C4-2B (cell line): ENCODE measurements around the gene CFAP77.

Source experiments
- H3K27ac ChIP-seq: fragments of 450-650 bp; 2 replicates; pipeline ENCODE4 v1.5.1; 2017
- ZFX ChIP-seq: fragments of 450-650 bp; IDR thresholded peaks from 2 replicates; pipeline ENCODE4 v1.6.1; 2017
- TF ChIP-seq, protein P1 (sequence below): fragments of 450-650 bp; conservative IDR thresholded peaks from 2 replicates; pipeline ENCODE4 v1.5.1; 2017; ENCODE audit warnings: mild to moderate bottlenecking

The CFAP77 gene

DNA sequence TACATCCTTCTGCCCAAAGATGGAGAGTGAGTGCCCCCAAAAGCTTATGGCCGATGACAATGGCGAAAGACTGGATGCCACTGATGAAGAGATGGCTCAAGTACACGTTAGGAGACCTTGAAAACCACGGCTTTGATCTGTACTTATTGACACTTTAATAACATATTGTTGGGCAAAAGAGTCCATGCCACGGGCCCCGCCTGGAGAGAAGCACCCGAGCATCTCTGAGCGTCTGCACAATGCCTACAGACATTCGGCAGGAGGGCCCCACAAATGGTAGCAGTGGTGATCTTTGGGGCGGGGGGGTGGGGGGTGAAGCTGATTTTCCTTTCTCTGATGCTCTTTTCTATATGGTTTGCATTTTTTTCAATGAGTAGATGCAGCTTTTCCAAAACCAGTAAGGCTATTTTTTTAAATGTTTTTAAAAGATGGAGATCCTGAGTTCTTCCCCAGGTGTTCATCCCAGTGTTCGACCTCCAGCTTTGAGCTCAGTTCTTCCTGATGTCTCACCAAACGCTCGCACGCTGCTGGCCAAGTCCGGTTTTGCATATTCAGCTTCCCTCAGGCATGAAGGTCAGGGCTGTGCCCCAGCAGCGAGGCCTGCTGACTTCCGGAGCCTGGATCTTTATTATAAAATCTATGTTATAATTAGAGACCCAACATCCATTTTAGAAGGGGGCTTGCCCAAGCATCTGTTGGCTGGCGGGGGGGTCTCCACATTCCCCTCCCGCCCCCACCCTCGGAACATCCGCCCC, 138.1 kb downstream of the CFAP77 start:
- no peak for TF ChIP-seq ZFX
- TF ChIP-seq, protein P1, sequence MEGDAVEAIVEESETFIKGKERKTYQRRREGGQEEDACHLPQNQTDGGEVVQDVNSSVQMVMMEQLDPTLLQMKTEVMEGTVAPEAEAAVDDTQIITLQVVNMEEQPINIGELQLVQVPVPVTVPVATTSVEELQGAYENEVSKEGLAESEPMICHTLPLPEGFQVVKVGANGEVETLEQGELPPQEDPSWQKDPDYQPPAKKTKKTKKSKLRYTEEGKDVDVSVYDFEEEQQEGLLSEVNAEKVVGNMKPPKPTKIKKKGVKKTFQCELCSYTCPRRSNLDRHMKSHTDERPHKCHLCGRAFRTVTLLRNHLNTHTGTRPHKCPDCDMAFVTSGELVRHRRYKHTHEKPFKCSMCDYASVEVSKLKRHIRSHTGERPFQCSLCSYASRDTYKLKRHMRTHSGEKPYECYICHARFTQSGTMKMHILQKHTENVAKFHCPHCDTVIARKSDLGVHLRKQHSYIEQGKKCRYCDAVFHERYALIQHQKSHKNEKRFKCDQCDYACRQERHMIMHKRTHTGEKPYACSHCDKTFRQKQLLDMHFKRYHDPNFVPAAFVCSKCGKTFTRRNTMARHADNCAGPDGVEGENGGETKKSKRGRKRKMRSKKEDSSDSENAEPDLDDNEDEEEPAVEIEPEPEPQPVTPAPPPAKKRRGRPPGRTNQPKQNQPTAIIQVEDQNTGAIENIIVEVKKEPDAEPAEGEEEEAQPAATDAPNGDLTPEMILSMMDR, result no peak
- no peak overlapping the region for H3K27ac ChIP-seq

DNA sequence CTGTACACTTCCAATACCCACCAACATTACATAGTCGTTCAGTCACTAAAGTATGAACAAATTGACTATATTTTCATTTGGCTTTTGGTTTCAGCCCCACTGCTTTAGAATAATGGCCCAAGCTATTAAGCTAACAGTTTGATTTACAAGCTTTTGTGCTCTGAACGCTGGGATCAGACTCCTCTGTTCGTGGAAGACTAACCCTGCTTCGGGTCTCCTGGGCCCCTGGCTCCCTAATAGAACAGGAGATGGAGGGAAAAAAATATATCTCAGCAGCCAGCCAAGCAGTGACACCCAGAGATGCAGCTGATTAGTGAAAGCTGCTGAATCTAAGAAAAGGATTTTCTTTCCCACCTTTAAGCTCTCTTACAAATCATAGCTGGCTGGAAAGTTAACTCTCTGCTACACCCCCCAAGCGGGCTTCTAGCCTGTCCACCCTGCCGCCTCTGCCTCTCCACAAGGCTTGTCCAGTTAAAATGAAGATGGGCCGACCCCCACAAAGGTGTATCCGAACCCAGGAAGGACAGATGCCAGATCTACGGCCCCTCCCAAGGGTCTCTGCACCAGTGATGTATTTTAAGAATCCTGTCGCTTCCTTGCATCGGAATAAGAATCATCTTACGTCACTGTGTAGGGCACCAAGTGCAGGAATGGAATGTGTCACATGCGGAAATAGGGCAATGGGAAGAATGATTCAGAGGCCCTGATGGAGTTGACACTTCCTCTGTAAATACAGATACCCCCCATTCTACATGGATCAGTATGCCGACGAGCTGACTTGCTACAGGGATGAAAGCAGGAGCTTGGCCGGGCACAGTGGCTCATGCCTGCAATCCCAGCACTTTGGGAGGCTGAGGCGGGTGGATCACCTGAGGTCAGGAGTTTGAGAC, 139.0 kb downstream of the CFAP77 start:
- TF ChIP-seq ZFX, result no peak
- TF ChIP-seq, protein P1, result no peak
- no peak overlapping the region for H3K27ac ChIP-seq

- no peak overlapping the region for H3K27ac ChIP-seq
- TF ChIP-seq, protein P1, result no peak
- no peak for TF ChIP-seq ZFX
Measured at GRCh38 chr9:132551556-132551955, 141.5 kb downstream of the CFAP77 start.

DNA sequence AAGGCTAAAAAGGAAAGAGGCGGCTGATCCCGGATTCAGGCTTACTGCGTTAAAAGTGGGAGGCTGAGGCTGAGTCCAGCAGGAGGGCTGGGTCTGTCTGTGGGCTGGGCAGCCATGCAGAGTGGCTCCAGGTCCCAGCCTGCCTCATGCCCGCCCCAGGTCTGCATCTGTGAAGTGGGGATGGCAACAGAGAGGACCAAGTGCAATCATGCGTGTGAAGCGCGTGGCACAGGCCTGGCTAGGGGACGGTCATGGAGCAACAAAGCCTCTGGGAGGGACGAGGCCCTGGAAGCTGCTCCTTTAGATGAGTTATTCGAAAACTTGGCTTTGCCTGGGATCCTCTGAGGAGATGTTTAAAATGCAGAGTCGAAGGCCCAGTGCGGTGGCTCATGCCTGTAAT, 142.0 kb downstream of the CFAP77 start:
- H3K27ac ChIP-seq, result no peak overlapping the region
- TF ChIP-seq ZFX, result no peak
- TF ChIP-seq, protein P1, result no peak

- no peak overlapping the region for H3K27ac ChIP-seq
- TF ChIP-seq ZFX, result no peak
- TF ChIP-seq, protein P1, result no peak
Measured at GRCh38 chr9:132554755-132555154, 144.7 kb downstream of the CFAP77 start.

DNA sequence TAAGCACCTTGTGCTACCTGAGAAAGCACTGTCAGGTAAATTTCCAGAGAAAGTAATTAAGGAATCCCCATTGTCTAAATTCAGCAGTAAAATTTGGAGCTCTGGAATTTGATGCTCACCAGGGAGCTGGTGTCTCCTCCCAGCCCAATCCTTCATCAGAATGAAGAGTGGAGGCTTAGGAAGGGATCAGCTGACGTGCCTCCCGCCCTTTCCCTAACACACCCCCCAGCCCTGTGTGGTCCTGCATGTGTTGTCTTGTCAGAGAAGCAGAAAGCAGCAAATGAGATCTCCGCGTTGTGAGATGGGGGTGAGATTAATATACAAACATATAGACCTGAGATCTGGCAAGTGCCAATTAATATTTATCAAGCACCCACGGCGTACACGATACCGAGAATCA, 145.5 kb downstream of the CFAP77 start:
- H3K27ac ChIP-seq, result no peak overlapping the region
- TF ChIP-seq, protein P1, result no peak
- no peak for TF ChIP-seq ZFX

DNA sequence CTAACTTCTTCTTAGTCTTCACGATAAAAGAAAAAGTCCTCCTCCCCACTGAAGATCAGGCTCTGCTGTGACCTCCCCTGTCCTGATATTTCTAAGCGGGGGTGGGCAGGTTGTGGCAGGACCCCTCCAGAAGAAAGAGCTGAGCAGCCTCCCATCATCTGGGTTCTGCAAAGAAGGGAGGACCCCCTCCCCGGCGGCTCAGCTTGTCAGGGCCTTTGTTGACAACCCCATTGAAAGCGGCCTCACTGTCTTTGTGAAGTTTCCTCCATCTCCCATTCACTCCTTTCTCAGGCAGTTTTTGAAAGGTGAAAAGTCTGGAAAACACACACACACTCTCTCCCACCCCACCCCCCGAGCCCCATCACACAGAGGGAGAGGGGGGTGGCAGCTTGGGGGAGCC, 146.2 kb downstream of the CFAP77 start:
- no peak overlapping the region for H3K27ac ChIP-seq
- no peak for TF ChIP-seq ZFX
- TF ChIP-seq, protein P1, result no peak
